Measurements from ENCODE around the gene LSM3. TPM values are rescaled to one million over a fixed set of nuclear protein-coding genes. Genes with fewer than 3 reads are reported as not detected.

The LSM3 gene
- 10 to 100 TPM in 1 of 2 donors, 1 to 10 TPM in 1; 9.3 to 10.2 TPM for total RNA-seq
- long read RNA-seq, donor 1, transcript LSM3-201 (4 exons, 3,815 nt) = major isoform, 7 of 9 reads
- long read RNA-seq, donor 1, partial matches to known transcripts = 0 of 9 reads
- long read RNA-seq, donor 1, other reads (novel, unspliced or antisense) = 2 of 9 reads
- long read RNA-seq, donor 2, transcript LSM3-201 (4 exons, 3,815 nt) = major isoform, 21 of 29 reads
- long read RNA-seq, donor 2, partial matches to known transcripts = 8 of 29 reads
- long read RNA-seq, donor 2, other reads (novel, unspliced or antisense) = 0 of 29 reads

- intact Hi-C loops (cut with DNase I) = loop anchor here (2.0 to 10.0 kb wide), 2 partner anchors 54 kb away; partner anchors contain the start of genes CHCHD4 (in 2 of the 2) and TMEM43 (in 2 of the 2)
- DNase-seq (ENCODE audit: low spot score) = peak; percentile 99
These were observed at the start of gene LSM3, which contains the start of gene XPC for GRCh38 chr3:14178247-14179113. Gene LSM3 (plus strand): TSS chr3:14178817. CDS start chr3:14178861, 44 bp downstream. Gene XPC (minus strand): TSS chr3:14178601. CDS start chr3:14178568, 33 bp downstream.

DNA sequence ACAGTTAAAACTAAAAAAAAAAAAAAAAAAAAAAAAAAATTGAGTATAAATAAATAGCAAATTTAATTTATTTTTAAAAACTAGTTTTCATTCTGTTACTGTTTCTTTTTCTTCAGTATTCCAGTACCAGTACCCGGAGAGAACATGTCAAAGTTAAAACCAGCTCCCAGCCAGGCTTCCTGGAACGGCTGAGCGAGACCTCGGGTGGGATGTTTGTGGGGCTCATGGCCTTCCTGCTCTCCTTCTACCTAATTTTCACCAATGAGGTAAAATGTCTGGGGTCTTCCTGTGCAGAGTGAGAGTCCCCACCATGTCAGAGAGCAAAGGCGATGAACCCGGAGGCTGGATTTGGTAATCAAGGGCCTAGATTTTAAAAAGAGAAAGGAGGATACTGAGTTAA, 49.3 kb upstream of the LSM3 start:
- DNase-seq (ENCODE audit: low spot score) = no peak
- intact Hi-C loops (cut with DNase I) = loop anchor here in 1 of 2 donors (10.0 kb wide), 3 partner anchors 46 to 336 kb away; partner anchors contain the start of genes LSM3 and XPC

GRCh38 chr3:14130230-14130629, 48.4 kb upstream of the LSM3 start:
- DNase-seq (ENCODE audit: low spot score) = no peak

GRCh38 chr3:14130707-14131106, 47.9 kb upstream of the LSM3 start:
- intact Hi-C loops (cut with DNase I) = no loop called here
- DNase-seq (ENCODE audit: low spot score) = no peak

More at GRCh38 chr3:14130230-14130629, 48.4 kb upstream of the LSM3 start:
- intact Hi-C loops (cut with DNase I) = no loop called here

GRCh38 chr3:14131134-14131533, 47.5 kb upstream of the LSM3 start:
- intact Hi-C loops (cut with DNase I) = no loop called here

DNA sequence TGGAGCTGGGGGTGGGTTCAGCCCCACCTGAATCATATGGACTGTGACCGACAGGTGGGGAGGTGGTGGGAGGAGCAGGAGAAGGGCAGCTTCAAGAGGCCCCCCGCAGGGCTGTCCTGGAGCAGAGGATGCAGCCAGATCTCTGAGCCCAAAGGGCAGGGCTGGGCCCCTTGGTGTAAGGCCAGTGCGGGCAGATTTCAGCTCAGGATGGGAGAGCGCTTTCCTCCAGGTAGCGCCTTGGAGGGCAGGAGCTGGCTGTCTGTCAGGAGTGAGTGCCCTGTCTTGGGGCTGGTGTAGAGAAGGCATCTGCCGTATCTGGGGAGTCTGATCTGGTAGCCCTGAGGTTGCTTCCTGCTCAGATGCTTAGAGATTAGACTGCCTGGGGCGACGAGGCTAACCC, 46.5 kb upstream of the LSM3 start:
- no peak for DNase-seq (ENCODE audit: low spot score)
- intact Hi-C loops (cut with DNase I) = no loop called here

More at GRCh38 chr3:14131134-14131533, 47.5 kb upstream of the LSM3 start:
- no peak for DNase-seq (ENCODE audit: low spot score)

DNA sequence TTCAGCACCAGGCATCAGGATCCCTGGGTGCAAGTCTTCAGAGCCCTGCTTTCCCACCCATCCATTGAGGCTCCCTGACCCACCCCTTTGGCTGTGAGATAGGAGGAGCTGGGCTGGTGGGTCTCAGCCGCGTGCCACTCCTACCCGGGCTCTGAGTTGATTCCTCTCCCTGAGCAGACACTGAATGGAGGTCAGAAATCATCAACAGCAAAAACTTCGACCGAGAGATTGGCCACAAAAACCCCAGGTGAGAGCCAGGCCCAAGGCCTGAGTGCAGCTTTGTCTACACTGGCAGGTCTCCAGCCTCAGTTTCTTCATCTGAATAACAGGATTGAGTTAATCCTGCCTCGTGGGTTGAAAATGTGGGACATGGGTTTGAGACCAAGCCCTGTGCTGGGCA, 45.9 kb upstream of the LSM3 start:
- intact Hi-C loops (cut with DNase I) = no loop called here
- DNase-seq (ENCODE audit: low spot score) = no peak

- intact Hi-C loops (cut with DNase I) = no loop called here
- DNase-seq (ENCODE audit: low spot score) = no peak
These were observed 45.3 kb upstream of the LSM3 start for GRCh38 chr3:14133188-14133800.

- no peak for DNase-seq (ENCODE audit: low spot score)
- intact Hi-C loops (cut with DNase I) = no loop called here
These were observed 44.7 kb upstream of the LSM3 start for GRCh38 chr3:14133876-14134275.

DNA sequence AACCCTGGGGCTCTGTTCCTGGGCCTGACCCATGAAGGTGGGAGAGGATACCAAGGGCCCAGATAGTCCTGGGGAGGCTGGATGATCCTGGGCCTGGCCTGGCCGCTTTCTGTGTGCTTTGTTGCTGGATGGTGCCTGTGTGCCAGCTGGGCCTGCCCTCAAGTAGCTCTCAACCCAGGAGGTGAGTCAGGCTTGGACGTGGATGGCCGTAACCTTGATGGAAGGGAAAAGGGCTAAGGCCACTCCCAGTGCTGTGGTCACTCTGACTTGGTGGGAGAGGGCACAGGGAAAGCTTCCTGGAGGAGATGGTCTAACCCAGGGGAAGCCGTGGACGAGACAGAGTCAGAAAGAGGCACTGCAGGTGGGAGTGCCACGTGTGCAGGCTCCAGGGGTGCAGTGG, 44.3 kb upstream of the LSM3 start:
- DNase-seq (ENCODE audit: low spot score) = no peak
- intact Hi-C loops (cut with DNase I) = no loop called here

GRCh38 chr3:14135581-14135980, 43.0 kb upstream of the LSM3 start:
- no peak for DNase-seq (ENCODE audit: low spot score)
- intact Hi-C loops (cut with DNase I) = no loop called here

GRCh38 chr3:14137004-14137403, 41.6 kb upstream of the LSM3 start:
- intact Hi-C loops (cut with DNase I) = no loop called here
- DNase-seq (ENCODE audit: low spot score) = no peak

DNA sequence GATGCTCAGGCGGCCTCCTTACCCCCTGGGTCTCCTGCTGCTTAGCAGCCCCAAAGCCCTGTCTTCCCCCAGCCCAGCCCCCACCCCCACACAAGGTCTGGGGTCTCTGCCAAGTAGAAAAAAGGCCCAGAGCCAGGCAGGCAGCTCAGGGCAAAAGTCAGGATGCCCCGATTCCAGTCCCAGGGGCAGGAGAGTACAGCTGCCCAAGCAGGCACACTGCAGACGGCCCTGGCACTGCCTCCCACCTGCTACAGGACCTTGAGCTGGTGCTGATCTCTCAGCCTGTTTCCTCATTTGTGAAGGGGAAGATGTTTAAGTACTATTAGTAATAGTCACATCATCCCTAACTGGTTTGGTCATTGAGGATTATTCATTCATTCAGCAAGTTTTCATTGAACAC, 41.2 kb upstream of the LSM3 start:
- intact Hi-C loops (cut with DNase I) = no loop called here
- no peak for DNase-seq (ENCODE audit: low spot score)

DNA sequence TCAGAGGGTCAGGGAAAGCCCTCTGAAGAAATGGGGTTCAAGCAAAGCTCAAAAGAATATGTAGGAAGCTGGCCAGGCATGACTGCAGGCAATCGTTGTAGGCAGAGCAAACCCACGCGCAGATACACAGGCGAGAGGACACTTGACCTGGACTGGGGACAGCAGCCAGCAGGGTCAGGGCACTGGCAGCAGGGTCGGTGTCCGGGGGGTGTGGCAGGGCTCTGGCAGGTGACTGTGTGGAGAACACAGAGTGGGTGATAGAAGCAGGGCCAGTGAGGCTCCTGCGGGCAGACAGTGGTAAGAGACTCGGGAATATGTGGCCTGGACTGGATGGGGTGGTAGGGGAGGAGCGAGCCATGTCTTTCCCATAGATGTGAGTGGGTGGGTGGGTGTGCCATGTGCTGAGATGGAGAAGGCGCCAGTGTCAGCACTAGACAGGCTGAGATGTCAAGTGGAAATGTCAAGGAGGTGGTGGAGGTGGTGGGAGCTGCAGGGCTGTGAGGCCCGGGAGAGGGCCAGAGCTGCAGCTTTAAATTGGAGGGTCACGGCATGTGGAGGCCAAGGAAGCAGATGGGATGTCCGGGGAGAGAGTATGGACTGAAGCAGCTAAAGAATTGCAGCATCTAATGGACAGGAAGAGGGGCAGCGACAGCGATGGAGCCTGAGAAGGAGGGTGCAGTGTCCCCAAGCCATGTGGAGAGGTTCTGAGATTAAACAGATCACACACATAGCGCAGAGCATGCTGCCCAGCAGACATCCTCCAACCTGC, 40.3 kb upstream of the LSM3 start:
- intact Hi-C loops (cut with DNase I) = no loop called here
- DNase-seq (ENCODE audit: low spot score) = no peak

DNA sequence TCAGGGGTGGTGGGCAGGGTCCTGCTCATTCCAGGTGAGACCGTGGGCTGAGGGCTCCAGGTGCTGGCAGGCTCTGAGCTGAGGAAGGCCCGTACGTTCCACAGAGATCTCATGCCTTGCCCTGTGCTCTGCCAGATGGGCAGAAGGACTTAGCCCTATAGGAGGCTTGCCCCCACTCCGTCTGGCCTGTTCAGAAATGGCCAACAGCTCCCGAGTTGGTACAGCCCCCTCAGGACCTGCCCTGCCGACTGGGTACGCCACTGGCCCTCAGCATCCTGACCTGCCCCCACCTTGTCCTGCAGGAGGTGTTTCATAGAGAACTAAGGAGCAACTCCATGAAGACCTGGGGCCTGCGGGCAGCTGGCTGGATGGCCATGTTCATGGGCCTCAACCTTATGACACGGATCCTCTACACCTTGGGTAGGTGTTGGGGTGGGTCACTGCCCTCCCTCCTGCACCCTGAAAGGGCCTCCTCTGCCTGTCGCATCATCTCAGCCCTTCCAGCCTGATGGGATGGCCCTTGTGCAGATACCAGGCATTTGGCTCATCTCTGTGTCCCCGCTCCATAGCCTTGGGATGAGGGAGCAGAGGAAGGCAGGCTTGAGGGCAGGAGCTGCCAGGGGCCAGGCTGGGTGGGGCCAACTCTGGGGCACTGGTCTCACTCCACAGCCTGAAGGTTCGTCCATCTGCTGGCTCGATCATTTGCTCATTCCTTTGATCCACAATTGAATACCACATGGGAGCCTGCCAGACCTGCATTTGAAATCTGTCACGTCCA, 39.5 kb upstream of the LSM3 start:
- no peak for DNase-seq (ENCODE audit: low spot score)
- intact Hi-C loops (cut with DNase I) = no loop called here

DNA sequence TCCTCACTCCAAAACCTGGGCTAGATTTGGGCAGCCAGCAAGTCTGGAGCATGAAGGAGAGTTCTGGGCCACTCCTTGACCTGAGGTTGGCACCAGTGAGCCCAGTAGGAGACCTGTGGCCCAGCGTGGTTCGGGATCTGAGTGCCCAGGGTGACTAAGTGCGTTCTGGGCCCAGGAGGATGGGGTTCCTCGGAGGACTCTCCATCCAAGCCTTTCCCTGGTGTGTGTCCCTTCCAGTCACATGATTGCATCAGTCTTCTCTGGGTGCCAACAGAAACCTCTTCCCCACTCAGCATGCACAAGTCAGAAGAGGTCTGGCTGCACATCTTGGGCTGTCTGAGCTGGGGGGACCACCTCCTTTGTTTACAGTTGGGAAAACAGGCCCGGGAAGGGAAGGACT, 38.8 kb upstream of the LSM3 start:
- intact Hi-C loops (cut with DNase I) = no loop called here

GRCh38 chr3:14140668-14141067, 37.9 kb upstream of the LSM3 start:
- intact Hi-C loops (cut with DNase I) = no loop called here
- no peak for DNase-seq (ENCODE audit: low spot score)

More for the DNA sequence above, 38.8 kb upstream of the LSM3 start:
- no peak for DNase-seq (ENCODE audit: low spot score)

DNA sequence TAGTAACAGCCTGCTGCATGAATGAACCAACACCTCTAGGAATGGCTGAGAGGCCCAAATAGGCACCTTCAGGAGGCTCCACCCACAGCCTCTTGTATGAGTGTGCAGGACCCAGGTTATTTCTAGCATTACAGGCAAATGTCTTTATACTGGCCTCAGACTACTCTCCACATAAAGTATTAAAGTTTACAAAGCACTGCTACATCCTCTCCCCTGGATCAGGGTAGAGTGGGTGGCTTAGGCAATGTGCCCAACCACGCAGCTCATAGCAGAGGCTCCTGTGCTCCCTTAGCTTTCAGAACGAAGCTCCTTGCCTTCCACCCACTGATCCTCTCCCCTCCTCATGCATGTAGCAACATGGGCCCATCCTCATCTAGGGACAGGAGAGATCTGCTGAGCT, 37.5 kb upstream of the LSM3 start:
- intact Hi-C loops (cut with DNase I) = no loop called here
- peak; percentile 30 for DNase-seq (ENCODE audit: low spot score)
